H4 (cell line): ENCODE results near the gene CEP120. TPM values are rescaled to one million over a fixed set of nuclear protein-coding genes. Genes with fewer than 3 reads are reported as not detected.
"Not testable (repeated sequence)": the region's sequence is repeated elsewhere in the genome, so short reads cannot be mapped to it uniquely, and the experiment has no call there.

Experiments
- DNase-seq: peaks from one replicate; pipeline ENCODE4 v3.0.0-alpha.2; 2015; ENCODE audit warnings: low spot score
- total RNA-seq: library from RNA; depleted of rRNA; stranded (reverse); fragments of >200 nt; shearing (Covaris generic); gene quantifications from 2 replicates; pipeline ENCODE4 v1.2.3, GENCODE V29; 2014

CEP120 gene
- total RNA-seq, 1 experiment from 2014 or later = 17.0 TPM

DNA sequence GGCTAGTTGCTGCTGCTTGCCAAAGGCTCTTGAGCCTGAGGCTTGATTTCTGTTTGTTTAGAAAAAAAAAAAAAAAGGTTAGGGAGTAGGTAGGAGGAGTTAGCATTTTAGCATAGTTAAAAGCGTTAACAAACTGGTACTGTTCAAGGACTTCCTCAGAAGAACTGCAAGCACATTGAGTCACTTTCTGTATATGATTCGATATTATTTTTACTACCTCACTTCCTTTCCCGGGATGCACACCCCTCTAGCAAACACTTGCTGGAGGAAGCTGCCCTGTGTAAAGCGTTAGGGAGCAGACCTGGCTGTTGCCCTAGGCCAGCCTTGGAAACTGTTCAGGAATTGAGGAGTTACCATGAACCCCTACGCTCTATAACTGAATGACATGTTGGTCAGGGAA, 15.7 kb upstream of the CEP120 start:
- no peak for DNase-seq

DNA sequence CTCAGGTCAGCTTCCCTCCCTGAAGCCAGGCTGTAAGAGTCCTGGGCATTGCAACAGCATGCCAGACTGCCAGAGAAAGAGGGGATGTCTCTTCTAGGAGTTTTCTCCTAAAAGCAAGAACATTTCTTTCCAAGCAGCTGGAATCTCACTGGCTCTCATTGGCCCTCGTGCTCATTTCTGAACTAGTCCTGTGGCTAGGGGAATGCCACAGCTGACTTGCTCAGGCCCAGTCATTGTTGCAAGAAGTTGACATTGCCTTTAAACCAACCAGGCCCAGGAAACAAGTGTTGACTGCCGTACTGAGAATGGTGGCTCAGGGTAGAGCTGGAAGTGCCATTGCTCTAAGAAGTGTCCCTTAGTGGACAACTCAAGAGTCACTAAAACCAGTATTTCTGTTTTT, 15.0 kb upstream of the CEP120 start:
- DNase-seq = no peak

- no peak for DNase-seq
Measured at GRCh38 chr5:123436201-123436600, 13.0 kb upstream of the CEP120 start.

- DNase-seq = no peak
Measured at GRCh38 chr5:123434796-123435195, 11.6 kb upstream of the CEP120 start.

DNA sequence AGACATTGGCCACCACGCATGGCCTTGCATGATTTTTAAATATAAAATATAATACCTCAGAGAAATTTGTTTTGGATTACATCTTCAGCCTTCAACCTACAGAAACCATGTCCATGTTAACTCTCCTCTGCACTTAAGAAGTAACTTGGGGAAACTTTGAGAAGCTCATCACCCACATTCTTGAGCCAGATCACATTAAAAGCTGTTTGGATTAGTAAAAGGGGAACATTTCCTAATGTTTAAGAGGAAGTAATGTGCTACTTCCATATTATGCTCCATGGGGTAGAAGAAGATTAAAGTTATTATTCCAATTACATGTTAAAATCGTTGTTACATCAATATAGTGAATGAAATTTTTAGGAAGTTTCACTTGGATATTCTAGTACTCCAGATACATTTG, 10.4 kb upstream of the CEP120 start:
- DNase-seq = no peak

DNA sequence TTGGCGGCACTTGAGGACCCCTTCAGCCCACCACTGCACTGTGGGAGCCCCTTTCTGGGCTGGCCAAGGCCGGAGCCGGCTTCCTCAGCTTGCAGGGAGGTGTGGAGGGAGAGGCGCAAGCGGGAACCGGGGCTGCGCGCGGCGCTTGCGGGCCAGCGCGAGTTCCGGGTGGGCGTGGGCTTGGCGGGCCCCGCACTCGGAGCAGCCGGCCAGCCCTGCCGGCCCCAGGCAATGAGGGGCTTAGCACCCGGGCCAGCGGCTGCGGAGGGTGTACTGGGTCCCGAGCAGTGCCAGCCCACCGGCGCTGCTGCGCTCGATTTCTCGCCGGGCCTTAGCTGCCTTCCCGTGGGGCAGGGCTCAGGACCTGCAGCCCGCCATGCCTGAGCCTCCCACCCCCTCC, 7.2 kb upstream of the CEP120 start:
- not testable (repeated sequence) for DNase-seq

- peak; percentile 78 for DNase-seq
Measured at GRCh38 chr5:123429993-123430392, 6.8 kb upstream of the CEP120 start.

DNA sequence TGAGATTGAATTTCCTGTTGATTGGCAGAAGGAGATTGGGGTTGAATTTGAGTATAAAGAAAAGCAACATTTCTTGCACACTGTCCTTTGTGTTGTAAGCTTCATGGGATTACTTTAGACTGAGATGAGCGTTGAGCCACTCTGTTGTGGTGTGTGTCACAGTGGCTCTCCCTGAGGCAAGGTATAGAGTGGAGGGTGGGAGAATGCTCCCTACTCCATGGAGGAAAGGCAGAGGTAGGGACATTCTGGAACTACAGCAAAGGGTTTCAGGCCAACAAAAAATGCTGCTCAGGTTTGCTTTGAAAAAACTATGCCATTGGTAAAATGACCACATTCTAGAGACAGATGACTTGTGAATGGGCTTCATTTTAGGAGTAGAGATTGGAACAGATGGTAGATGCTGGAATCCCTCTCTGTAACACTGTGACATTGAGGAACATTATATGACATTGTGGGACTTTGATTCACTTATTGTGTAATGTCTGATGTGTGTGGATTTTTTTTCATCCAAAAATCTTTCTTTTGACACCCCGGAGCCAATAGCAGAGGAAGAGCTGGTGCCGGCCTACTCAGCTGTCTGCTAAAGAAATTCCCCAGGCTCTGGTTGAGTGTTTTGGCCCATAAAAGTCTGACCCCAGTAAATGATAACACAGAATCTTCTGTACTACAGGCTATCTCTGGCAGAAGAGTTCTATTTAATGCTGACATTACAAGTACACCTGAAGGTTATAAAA, 6.2 kb upstream of the CEP120 start:
- DNase-seq = no peak

DNA sequence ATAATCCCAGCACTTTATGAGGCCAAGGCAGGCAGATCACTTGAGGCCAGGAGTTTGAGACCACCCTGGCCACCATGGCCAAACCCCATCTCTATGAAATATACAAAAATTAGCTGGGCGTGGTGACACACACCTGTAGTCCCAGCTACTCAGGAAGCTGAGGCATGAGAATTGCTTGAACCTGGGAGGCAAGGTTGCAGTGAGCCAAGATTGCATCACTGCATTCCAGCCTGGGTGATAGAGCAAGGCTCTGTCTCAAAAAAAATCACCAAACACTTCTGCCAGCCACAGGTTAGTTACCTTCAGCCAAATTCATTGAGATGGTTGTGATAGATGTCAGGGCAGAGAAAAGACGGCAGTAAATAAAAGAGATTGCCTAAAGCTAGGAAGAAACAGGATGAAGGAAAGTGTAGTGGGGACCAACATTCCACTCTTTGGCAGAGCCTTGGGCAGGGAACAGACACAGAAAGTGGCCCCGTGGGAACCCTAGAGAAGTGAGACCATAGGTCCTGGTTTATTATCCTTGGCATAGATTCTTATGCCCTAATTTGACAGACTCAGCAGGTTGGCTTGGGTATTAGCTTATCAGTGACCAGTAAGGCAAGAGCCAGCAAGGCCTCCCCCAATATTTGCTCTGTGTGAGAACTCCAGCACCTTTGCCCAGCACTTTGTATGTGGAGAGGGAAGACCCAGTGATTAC, 5.5 kb upstream of the CEP120 start:
- DNase-seq = no peak

DNA sequence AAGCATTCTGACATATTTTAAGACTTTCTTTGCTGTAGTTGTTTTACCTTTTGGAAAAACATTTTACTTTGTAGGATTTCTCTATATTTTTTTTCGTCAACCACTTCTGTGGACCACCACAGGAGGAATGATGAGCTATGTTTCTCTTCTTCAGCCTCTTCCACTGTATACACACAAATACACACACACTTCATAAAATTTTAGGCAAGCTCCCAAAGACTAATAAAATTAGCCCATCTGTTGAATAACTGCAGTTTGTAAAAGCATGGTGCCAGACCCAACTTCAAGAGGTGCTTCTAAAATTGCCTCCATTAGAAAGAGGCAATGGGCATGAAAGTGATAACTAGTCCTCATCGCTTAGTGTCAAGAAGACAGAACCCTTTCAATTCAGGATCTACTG, 4.1 kb upstream of the CEP120 start:
- DNase-seq = no peak

DNA sequence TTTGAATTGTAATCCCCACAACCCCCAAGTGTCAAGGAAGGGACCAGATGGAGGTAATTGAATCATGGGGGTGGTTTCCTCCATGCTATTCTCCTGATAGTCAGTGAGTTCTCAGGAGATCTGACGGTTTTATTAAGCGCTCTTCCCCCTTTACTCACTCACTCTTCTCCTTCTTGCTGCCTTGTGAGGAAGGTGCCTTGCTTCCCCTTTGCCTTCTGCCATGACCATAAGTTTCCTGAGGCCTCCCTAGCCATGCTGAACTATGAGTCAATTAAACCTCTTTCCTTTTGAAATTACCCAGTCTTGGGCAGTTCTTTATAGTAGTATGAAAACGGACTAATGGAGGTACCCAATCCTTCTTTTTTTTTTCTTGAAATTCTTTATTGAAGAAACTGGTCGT, 2.2 kb upstream of the CEP120 start:
- no peak for DNase-seq

- DNase-seq = peak; percentile 17
Measured at GRCh38 chr5:123422433-123423277, 548 bp downstream of the CEP120 start.

GRCh38 chr5:123421773-123422172, 1.4 kb downstream of the CEP120 start:
- DNase-seq = no peak

GRCh38 chr5:123414974-123415373, 8.2 kb downstream of the CEP120 start:
- DNase-seq = no peak

GRCh38 chr5:123412206-123412605, 11.0 kb downstream of the CEP120 start:
- no peak for DNase-seq

GRCh38 chr5:123401999-123402398, 21.2 kb downstream of the CEP120 start:
- DNase-seq = not testable (repeated sequence)

- DNase-seq = no peak
Measured at GRCh38 chr5:123401320-123401719, 21.9 kb downstream of the CEP120 start.

GRCh38 chr5:123400870-123401291, 22.3 kb downstream of the CEP120 start:
- DNase-seq = not testable (repeated sequence)

- no peak for DNase-seq
Measured at GRCh38 chr5:123398058-123398733, 25.0 kb downstream of the CEP120 start.

DNA sequence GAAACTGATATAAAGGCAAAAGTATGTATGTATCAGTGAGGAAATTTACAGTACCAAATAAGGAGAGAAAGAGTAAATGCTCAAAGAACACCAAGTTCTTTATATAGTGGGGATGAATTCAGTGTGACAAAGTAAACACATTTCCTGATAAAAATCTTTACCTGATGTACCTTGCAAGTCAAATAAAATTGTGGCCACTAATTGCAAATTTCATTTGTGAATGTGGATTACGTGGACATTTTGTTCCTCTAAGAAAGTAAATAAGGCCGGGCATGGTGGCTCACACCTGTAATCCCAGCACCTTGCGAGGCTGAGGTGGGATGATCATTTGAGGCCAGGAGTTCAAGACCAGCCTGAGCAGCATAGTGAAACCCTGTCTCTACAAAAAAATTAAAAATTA, 25.7 kb downstream of the CEP120 start:
- DNase-seq = no peak

DNA sequence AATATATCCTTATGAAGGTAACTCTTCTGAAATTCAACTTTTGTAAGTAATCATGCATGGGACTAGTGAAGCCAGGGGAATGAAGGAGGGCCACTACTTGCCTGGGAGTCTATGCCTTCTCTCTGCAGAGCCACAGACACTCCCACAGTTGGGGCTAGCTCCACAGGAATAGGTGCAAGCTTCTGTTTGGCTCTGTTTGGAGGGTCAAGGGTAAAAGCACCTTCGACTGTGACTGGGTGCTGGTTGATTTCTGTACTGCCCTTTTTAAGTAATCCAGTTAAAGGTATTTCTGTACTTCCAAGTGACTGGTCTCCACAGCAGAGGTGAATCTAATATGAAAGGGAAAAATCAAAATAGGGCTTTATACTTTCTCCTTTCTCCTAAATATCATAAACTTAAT, 32.2 kb downstream of the CEP120 start:
- DNase-seq = no peak

DNA sequence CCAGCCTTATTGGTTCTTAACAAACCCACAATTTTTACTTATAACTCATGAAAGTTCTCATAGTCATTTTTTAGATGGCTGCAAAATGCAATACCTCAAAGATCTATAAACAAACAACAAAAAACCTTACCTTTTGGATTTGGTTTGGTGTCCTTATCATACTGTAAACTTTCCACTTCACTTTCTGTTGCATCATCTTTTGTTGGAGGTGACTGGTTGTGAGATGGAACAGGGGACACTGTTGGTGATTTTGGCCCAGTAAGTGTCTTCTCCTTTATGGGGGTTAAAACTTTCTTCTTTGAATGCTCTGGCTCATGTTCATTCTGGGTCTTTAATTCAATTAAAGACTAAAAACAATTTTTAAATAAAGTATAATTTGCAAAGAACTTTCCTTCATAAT, 33.4 kb downstream of the CEP120 start:
- no peak for DNase-seq
